DMS 273 treated with DMSO at 0.1 percent for 48 hours (cell line): ENCODE measurements around the gene PGAM1.
"Not testable (repeated sequence)": the region's sequence is repeated elsewhere in the genome, so short reads cannot be mapped to it uniquely, and the experiment has no call there.

ENCODE experiments used
- DNase-seq: peaks from one replicate; lab custom pipeline; 2025; lab: John Stamatoyannopoulos, UW

PGAM1 gene

DNA sequence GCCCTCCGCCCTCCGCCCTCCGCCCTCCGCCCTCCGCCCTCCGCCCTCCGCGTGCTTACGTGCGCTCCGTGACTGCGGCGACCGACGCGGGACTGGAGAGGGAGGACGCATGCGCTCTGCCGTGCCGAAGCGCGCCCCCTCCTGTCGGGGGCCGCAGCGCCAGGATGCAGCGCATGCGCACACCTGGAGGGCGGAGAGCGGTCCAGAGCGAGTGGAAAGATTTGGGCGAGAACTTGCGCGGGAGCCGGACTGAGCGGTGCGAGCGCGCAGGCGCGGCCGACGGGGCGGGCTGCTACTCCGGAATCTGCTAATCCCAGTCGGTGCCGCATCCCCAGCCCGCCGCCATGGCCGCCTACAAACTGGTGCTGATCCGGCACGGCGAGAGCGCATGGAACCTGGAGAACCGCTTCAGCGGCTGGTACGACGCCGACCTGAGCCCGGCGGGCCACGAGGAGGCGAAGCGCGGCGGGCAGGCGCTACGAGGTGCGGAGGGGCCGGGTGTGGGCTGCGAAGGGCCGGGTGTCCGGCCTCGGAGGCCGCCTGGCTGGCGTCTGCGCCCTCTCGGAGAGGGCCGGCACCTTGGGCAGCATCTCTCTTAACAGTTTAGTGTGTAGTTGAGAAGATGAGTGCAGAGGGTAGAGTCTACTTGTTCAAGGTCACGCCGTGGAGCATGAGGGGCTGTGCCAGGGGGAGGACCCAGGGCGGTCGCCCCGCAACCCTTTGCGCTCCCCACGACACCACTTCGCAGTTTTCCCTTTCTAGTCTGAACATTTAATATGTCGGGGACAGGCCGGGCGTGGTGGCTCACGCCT lies at the start of gene PGAM1:
Gene PGAM1 (plus strand): TSS at position 228 of the 812 bp plus-strand sequence. CDS start 117 bp downstream, at position 345.
- DNase-seq = peak; percentile 74

DNA sequence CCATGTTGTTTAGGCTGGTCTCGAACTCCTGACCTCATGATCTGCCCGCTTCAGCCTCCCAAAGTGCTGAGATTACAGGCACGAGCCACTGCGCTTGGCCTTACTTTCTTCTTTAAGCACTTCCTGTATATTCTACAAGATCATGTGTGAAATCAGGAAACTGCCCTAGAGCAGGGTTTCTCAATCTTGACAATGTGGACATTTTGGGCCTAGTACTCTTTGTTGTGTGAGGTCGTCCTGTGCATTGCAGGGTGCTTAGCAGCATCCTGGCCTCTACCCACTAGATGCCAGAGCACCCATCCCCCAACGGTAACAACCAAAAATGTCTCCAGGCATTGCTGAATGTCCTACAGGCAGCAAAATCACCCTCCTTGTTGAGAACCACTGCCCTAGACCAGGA lies 49.6 kb upstream of the PGAM1 start:
- no peak for DNase-seq

DNA sequence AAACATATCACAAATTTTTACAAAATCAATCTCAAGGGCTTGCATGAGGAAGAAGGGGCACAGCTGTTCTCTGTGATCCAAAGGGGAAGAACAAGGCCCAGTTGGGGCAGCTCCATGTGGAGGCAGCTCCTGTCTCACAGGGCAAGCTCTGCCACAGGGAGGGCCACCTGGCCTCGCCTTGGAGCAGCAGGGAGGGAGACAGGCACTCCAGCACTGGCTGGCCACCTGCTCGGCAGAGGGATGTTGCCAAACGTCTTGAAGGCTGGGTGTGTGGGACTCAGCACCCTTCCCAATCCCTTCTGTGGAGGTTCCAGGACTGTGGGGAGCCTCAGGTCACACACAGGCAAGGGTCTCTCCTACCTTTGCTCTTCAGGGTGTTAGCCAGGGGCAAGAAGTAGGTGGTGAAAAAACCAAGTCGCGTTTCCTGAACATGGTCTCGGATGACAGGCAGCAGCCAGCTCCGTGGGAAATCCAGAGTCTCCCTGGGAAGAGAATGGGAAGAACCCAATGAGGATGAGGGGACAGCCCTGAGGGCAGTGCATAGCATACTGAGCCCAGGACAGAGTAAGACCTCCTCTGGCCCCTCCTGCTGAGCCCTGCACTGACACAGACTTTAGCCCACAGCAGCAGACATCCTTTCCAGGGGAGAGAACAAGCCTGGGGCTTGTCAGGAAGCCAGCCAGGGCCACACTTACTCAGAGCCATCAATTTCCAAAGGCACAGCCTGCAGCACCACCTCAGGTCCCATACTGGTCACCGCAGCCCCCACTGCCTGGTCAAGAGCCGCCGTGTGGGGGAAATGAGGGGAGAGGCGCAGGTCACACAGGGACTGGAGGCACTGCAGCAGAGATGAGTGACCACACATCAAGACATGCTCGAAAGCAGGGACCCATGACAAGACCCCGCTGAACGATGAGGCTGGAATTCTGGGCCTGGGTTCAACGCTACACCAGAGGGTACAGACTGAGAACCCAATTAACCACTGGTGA lies 46.8 kb upstream of the PGAM1 start:
- no peak for DNase-seq

DNA sequence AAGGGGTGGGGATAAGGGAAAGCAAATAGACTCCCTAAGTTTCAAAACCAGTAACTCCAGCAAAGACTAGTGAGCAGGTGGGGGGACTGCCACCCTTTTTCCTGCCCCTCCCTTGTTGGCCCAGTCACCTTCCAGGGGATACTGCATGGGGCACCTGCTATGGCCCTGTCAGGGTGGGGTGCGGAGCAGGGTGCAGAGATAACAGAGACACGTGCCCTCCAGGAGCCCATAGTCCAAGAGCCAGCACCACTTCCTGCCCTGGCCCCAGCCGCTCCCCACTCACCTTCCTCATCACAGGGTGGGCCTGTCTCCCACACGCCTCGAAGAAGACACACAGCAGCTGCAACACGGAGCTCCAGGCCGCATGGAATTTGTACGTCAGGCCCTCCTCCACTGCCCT lies 45.5 kb upstream of the PGAM1 start:
- no peak for DNase-seq

DNA sequence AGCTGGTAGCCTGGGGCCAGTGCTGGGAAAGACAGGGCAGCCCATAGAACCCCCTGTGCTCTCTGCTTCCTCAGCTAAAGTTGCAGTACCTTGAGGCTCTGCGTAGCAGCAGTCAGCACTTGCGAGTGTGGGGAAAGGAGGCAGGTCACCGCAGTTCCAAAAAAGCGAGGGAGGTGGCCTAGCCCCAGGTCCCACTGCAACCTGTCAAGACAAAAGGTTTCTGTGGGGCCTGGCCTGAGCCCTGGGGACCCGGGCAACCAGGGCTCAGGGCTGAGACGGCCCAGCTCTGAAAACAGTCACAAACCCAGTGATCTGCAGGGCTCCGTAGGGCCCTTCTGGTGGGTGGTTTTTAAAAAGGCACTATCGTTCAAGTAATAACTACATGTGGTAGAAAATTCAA lies 44.4 kb upstream of the PGAM1 start:
- DNase-seq = no peak

DNA sequence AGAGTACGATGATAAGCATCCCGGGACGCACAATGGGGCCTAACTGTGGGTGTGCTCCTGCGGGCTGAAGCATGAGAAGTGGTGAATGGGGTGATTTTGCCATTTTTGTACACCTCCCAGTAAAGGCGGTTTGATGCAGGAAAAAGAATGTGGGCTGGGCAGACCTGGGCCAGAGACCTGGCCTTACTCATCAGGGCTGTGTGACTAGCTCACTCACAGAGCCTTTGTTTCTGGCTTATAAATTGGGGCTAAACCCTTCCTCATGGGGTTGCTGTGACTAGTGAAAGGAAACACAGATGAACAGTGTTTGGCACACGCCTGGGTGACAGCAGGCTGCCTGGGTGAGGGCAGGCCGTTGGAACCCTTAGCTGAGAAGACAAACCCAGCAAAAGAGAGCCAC lies 42.8 kb upstream of the PGAM1 start:
- DNase-seq = no peak

DNA sequence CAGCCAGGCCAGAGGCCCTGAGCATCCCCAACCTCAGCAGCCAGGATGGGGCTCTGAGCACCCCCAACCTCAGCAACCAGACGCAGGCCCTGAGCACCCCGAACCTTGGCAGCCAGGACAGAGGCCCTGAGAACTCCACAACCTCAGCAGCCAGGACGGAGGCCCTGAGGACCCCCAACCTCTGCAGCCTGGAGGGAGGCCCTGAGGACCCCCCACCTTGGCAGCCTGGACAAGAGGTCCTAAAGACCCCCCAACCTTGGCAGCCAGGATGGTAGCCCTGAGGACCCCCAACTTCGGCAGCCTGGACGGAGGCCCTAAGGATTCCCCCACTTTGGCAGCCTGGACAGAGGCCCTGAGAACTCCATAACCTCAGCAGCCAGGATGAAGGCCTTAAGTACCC lies 41.8 kb upstream of the PGAM1 start:
- no peak for DNase-seq

DNA sequence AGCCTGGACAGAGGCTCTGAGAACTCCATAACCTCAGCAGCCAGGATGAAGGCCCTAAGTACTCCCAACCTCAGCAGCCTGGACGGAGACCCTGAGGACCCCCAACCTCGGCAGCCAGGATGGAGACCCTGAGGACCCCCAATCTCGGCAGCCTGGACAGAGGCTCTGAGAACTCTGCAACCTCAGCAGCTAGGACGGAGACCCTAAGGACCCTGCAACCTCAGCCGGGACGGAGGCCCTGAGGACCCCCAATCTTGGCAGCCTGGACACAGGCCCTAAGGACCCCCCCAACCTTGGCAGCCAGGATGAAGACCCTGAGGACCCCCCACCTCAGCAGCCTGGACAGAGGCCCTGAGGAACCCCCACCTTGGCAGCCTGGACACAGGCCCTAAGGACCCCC lies 41.4 kb upstream of the PGAM1 start:
- no peak for DNase-seq

DNA sequence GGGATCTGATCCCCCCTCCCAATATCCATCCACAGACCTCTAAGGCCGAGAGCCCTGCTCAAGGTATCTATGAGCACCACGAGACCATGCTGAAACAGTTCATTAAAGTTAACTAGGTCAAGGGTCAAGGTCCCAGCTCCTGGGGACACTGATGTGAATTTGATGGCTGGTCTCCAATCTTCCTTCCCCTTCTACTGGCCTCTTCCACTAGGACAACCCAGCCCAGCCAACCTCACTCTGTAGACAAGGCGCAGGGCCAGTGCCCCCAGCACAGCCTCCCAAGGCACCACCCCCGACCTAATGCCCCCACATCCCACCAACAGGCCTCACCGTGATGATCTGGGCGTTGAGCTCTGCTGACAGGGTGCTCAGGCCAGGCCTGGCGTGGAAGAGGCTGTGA lies 40.4 kb upstream of the PGAM1 start:
- DNase-seq = no peak

DNA sequence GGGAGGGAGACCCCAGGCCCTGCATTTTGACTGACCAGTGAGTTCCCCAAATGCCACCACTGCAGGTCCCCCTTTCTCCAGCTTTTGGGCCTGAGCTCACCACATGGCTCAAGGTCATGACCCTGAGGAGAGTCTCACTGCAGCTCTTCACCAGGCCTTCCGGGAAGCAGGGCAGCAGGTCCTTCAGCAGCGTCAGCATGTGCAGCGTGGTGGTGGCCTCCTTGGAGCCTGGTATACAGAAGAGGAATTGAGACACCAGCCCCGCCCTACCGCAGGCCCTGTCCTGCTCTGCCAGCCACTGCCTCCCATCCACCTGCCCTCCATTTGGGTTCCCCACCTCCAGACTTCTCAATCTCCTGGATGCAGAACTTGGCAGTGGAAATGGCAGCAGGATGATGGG lies 37.8 kb upstream of the PGAM1 start:
- no peak for DNase-seq

DNA sequence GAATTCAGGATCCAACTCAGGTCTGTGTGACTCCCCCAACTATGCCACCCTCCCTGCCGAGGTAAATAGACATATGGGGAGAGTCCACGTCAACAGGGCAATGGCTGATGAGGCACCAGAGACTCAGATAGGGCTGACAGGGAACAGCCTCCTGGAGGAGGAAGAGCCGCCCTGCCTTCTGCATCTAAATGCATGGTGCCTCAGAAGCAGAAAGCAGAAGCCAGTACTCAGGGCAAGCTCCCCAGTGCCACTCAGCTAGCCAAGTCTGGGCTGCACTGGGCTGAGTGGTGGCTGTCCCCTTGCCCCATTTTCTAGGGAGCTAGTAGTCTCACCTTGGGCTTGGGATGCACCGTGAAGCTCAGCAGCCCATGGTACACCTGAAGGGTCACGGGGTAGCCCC lies 35.9 kb upstream of the PGAM1 start:
- DNase-seq = no peak

DNA sequence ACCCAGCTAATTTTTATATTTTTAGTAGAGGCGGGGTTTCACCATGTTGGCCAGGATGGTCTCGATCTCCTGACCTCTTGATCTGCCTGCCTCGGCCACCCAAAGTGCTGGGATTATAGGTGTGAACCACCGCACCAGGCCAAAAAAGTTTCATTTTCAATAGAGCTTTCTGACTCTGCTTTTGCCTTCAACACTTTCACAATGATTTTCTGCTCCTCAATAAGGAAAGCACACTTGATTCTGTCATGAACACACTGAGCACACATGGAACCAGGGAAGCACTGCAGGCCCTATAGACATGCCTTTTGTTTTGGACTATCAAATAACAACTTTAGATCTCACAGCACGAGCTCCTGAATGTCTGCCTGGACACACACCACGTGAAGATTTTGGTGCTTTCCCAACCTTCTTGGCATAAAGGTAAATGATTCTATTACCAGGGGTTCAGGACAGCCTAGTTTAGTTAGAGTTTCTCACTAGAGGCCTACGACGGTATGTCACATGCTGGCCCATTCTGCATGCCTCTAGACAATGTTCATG lies 32.9 kb upstream of the PGAM1 start:
- DNase-seq = no peak

DNA sequence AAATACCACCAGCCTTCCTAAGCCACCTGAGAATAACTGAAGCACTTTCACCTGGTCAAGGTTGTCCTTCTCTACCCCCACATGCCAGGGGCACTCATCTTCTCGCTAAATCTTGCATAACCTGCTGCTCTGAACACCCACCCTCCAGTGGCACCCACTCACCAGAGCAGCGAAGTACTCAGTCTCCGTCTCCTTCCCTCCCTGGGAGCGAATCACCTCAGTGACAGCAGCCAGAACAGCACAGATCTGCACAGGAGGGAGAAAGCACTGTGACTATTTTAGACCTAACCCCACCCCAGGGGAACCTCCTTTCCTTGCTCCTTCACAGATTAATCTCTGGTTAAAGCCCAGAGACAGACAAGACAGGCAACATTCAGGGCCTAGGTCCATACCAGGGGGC lies 29.9 kb upstream of the PGAM1 start:
- DNase-seq = no peak

DNA sequence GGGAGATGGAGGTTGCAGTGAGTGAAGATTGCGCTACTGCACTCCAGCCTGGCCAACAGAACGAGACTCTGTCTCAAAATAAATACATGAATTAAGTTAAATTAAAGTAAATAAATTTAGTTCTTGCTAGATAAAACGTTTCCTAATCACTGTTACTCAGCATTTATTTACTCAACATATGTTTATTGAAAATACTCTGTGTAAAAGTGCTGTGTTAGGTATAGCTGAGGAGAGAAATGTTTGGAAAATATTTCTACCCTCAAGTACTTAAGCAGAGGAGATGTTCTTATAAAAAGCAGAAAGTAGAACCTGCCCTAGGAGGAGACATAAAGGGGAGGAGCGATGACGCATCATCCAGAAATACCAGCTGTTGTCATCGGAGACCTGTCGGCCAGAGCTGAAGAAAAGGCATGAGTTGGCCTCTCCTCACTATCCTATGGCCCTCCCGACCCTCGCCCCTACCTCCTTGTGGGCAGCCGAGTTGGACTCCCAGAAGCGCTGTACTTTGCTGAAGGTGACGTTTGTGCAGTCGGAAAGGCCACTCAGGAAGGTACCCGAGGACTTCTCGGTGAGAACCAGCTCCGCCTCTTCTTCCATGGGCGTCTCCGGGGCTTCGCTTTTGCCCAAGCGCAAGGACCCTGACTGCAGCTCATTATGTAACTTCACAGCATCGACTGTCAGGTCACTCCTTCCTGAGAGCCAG lies 26.0 kb upstream of the PGAM1 start:
- DNase-seq = no peak

DNA sequence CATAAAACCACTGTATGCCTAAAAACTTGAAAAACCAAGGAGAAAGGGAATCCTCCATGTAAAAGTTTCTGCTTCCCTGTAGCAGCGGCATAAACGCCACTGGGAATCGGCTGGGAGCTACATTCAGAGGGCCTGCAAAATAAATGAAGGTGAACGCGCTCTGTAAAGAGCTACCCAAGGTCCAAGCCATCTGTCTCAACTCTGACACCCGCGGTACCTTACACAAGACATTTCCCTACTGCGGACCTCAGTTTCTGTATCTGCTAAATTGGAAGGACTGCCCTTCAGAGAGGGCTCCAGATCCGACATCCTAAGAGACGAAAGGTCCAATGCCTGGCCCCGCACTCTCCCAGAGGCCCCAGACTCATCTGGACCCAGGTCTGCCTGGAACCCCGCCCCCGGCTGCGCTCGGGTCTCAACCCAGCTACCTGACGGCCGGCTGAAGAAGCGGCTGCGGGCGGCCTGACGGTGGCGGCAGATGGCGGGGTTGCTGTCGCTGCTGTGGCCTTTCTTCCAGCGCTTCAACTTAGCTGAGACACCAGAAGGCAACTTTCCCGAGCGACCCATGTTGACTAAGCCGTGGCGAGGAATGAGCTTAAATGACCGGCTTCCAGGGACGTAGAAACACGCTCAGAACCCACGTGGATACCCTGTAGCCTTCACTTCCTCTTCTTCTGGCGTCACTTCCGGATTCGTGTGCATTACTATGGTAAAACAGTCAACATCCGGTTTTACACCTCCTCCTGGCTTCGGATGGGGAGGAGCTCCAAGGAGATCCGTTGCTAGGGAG lies 25.1 kb upstream of the PGAM1 start, which contains the start of gene RRP12:
Gene RRP12 (minus strand): TSS at position 676 of the 790 bp plus-strand sequence. CDS start 109 bp downstream, at position 567.
- peak; percentile 92 for DNase-seq

DNA sequence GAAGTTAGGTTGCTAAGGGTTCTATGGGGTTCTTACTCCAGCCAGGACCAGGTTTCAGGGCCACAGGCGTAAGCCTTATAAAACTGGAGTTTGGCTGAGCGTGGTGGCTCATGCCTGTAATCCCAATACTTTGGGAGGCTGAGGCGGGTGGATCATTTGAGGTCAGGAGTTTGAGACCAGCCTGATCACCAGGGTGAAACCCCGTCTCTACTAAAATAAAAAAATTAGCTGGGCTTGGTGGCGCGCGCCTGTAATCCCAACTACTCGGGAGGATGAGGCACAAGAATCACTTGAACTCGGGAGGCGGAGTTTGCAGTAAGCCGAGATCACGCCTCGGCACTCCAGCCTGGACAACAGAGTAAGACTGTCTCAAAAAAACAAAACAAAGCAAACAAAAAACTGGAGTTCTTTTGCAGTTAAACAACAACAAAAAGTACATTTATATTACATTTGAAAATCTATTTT lies 24.5 kb upstream of the PGAM1 start:
- no peak for DNase-seq

DNA sequence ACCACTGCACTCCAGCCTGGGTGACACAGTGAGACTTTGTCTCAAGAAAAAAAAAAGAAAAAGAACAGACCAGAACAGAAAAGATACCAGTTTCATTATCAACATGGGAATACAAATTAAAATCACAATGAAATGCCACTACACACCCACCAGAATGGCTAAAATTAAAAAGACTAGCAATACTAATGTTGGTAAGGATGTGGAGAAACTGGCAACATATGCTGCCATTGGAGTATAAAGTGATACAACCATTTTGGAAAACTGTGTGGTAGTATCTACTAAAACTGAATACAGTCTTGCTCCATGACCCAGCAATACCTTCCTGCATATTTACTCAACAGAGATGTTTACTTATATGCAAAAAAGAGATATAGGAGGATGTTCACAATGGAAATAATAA lies 21.9 kb upstream of the PGAM1 start:
- DNase-seq = no peak

DNA sequence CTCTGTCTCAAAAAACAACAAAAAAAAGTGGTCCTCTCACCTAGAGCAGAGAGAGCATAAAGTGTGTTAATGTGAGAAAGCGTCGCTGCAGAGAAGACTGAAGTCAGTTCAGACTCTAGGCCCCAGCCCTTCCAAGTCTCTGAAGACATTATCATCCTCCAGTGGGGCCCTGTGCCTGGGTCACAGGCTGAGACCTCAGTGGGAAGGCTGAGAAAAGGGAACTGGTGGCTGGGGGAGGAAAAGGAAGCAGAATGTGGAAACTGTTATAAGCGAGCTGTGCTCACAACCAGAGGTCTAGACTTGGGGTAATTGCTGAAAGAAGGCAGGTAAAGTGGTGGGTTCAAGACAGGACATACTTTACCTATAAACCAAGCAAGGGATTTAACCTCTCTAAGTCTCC lies 19.9 kb upstream of the PGAM1 start:
- DNase-seq = no peak

DNA sequence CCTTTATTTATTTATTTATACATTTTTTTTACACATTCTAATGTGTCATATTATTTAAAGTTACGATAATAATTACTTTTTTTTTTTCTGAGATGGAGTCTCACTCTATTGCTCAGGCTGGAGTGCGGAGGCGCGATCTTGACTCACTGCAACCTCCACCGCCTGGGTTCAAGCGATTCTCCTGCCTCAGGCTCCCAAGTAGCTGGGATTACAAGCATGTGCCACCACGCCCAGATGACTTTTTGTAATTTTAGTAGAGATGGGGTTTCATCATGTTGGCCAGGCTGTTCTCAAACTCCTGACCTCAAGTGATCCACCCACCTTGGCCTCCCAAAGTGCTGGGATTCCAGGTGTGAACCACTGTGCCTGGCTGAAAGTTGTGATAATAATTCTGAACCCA lies 19.5 kb upstream of the PGAM1 start:
- not testable (repeated sequence) for DNase-seq

DNA sequence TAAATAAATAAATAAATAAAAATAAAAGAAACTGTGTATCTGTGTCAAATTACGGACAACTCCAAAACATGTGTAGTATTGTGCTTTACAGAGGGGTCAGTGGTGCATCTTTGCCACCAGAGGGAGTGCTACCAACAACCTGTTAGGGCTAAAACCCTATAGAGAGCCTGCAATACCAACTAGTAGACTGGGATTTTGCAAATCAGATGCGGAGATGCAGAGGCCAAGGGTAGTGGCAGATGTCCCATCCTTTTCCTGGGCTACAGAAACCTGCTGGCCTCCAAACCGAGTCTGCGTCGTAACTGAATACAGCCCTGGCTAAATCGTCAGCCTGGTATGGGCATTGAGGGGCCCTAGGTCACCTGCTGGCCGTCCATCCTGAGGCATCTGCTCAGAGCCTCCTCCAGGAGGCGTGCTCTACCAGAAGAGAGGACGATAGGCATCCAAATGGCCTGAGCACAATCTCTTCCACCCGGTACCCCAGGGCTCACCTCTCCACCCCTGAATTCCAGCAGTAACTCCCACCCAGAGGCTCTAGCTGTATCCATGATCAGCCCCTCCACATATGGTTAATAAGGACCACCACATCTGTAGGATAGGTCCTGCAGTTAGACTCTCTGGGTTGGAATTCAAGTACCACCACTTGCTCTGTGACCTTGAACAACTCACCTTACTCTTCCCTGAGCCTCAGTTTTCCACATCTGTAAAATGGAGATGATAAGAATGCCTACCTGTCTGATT lies 18.6 kb upstream of the PGAM1 start:
- peak; percentile 79 for DNase-seq

DNA sequence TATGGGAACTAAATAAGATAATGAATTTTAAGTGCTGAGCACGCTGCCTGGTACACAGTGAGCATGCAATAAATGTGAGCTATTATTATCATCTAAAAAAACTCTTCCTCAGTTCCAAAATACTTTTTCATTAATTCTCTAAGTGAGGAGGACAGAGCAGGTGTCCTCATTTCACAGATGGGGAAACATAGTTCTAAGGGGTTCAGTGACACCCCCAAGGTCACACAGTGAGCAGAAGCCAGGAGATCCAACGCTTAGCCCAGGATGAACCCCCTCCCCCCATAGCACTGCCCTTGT lies 18.1 kb upstream of the PGAM1 start:
- no peak for DNase-seq
